GM18909 (cell line): ENCODE data around the gene WWOX.

ENCODE experiments used
- ATAC-seq: cut with Tn5 transposase; IDR thresholded peaks from one replicate; pipeline ENCODE4 v1.9.1; 2021; ENCODE audit warnings: mild to moderate bottlenecking; ENCODE audit not compliant: unreplicated experiment, poor library complexity

Gene WWOX

DNA sequence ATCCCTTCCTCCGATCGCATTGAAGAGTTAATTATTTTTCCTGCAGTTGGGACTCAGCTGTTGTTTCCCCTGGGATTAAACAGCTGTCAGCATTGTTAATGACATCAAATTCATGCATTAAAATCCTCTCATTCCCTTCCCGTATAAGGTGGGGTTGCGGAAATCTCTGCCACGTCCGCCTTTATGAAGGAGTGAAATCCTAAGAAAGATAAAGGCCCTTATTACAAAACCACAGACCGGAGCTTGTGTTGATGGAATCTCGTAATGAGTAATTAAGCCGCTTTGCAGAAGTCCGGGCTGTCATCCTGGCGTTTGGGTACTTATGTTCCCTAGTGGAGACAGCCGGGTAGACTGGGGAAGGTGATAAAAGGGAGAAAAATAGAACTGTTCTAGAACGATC is 873.5 kb downstream of the WWOX start:
- ATAC-seq: no peak

DNA sequence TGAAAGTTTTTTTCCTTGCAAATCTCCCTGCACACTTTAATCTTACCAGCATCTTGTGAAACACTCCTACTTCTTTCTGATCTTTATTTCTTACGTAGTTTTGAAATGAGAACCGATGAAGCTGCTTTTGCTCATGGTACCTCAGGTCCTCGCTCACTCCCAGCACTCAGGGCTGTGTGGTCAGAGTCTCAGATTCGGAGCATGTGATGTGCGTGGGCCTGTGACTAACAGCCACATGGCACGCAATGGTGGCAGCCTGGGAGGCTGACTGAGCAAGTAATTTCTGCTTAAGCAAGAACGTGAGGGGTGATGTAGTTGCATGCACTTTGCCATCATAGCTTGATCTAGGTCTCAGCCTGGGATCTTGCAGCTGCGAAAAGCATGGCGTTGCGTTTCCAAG is 876.8 kb downstream of the WWOX start:
- ATAC-seq: no peak

DNA sequence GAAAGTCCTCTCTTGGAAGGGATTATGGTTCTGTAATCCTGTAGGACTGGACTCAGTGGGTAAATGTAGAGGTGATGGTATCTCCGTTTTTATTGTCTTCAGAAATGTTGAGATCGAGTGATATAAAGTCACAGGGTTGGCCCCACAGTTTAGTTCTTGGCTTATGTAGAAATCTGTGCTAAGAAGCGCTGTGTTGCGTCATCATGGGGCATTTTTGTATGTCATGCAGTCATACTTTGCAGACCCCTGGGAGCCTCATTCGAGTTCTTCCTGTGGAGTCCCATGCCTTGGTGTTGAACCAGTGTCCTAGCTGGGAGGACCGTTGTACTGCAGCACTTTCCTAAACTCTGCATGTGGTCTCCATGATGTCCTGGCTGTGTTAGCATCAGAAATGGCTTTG is 881.4 kb downstream of the WWOX start:
- ATAC-seq: no peak

DNA sequence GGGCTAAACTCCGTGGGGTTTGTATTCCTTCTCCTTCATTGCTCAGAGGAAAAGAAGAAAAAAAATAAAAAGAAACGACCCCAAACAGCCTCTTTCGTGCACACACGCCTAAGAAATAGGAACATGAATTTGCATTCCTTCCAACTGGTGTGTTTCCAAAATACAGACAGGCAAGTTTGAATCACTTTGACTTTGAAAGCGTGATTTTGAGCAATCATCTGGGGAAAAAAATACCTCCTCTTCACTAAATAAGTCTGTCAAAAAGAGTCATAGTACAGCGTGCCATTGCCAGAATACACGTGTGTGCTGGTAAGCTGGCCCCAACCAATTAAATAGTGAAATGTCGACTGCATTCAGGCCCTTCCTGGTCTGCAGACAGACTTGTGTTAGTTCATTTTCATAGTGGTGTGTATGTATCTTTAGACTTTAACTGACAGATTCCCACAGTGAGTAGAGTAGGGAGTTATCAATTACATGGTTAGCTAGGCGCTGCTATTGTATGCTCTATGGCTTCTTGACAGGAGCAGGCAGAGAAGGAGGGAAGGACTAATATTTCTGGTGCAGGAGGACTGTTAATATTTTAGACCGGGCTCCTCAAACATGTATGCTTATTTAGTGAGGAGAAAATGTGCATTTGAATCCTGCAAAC is 882.8 kb downstream of the WWOX start:
- ATAC-seq: no peak

DNA sequence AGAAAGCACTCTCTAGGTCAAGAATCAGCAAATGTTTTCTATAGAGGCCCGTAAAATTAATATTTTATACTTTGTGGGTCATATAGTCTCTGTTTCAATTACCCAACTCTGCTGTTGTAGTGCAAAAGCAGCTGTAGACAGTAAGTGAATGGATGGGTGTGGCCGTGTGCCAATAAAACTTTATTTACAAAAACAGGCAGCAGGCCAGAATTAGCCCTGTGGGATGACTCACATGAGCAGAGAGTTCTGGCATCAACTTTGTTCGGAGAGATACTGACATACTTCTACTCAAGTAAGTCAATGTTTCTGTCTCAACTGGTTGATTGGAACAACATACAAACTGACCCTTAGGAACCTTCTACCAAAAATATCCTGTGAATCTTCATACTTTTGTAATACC is 884.9 kb downstream of the WWOX start:
- no peak for ATAC-seq

DNA sequence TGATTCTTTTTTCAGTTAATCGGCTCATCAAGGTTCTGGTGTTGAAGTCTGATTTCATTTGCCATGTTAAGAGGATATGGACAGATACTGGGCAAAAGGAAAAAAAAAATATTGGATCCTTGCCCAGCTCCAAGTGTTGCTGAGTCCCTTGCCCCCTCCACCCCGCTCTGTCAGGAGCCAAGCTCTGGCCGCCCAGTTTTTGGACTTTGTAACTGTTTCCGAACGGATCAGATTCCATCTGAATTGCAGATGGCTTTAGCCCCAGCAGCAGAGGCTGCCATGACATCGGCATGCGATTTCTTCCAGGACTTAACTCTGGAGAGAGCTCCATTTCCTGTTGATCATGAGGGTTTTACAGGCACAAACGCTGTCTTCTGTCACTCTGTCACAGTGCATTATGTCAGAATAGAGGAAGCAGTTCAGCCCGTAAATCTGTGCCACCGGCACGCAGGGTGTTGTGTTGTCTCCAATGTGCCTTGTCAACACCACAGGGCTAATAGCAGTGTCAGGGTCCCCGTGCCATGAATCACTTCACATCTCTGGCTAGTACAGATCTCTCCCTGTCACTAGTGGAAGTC is 885.5 kb downstream of the WWOX start:
- ATAC-seq: no peak

DNA sequence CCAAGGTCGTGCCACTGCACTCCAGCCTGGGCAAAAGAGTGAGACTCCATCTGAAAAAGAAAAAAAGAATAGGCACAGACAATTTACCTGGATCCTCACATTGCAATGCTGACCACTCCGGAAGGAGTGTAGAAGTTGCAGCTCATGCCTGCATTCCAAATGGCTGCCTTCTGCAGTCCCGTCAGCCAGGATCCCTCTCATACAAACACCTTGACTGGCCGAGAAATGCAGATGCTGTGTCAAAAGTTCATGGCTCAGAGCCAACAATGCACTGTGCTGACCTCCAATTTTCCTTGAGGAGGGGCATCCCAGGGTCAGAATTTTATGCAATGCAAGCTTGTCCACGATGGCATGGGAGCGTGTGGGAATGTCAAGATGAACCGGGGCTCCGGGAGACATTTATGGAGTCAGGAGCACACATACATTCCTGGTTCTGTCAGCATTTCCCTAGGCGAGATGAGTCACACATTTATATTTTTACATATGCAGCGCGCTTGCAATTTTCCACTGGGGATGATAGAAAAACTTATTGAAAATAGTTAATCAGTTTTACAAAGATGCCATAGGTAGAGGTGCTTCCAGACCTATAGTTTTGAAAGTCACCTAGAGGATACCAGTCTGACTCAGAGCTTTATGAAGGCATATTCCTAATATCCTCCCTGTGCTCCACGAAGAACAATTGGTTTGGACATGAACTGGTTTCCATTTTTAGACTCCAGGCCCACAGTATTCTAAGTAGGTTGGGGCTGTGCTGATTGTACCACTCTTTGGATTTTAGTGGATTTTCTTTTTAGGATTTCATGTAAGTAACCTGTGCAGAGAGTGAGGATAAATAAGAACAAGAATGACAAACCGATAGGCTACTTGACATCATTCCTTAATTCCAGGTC is 886.5 kb downstream of the WWOX start:
- no peak for ATAC-seq

DNA sequence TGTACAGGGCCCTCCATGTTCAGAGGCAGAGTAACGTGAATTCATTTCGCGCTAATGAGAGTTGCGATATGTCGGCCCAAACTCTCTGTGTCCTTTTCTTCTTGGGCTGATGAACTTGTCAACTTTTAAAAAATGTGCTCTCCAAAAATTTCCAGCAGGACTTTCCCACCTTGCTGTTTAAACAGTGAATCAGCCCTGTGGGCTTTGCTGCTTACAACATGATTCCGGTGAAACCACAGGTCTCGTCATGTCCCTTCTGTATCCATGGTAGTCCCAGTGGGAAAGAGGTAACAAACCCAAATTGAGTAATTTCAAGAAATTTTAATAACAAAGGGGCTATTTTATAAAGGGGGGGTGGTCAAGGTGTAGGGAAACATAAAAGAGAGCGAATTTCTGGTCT is 888.2 kb downstream of the WWOX start:
- no peak for ATAC-seq

DNA sequence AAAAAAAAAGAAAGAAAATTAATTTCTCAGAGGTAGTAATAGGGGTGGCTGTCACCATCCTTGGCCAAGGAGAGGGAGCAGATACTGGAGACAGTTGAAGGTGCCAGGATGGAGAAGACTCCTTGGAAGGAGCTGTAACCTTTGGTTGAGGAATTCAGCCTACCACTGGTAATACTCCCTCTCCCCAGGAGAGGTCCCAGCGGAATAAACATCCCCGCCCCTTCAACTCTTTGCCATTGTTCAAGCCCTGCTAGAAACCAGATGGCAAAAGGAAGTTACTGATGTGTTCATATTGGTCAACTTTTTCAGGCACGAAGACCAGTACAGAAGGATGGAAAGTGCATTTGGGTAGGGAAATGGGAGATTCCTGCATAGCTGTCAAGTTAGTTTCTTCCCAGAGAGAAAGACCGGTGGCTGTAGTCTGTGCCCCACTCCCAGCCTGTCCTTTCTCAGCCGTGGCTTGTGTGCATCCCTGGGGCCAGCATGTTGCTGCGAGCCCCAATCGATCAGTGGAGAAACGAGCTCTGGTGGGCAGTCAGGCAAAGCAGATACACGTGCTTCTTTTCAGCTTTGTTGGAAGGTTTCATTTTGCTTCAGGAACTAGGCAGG is 889.0 kb downstream of the WWOX start:
- no peak for ATAC-seq

DNA sequence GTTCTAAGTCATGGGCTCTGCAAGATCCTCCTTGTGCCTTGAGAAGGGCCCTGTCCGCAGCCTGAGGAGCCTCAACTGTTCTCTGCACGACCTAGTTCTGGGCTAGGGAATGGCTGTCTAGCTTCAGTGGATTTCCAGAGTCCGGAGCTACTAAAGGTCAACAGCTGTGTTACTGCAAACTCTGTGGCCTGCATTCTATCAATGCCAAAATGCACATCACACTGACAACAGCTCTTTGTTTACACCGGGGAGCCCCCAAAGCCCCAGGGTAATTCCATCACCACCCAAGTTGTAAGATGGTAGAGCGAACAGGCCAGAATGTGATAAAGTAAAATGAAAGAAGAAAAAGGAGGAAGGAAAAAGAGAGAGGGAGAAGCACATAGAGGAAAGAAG is 890.9 kb downstream of the WWOX start:
- no peak for ATAC-seq

DNA sequence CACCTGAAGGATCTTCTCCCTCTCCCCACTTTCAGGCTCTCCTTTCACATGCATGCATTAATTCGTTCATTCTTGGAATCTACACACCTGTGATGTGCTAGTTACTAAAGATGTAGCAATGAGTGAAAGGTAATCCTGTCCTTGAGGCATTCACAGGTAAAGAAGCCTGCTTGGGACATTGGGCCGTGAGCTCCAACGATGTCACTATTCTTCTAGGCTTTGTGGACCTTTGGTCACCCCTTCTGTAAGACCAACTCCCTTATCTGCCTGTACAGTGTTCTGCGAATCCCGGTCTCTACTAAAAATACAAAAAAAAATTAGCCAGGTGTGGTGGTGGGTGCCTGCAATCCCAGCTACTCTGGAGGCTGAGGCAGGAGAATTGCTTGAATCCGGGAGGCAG is 892.5 kb downstream of the WWOX start:
- ATAC-seq: no peak

DNA sequence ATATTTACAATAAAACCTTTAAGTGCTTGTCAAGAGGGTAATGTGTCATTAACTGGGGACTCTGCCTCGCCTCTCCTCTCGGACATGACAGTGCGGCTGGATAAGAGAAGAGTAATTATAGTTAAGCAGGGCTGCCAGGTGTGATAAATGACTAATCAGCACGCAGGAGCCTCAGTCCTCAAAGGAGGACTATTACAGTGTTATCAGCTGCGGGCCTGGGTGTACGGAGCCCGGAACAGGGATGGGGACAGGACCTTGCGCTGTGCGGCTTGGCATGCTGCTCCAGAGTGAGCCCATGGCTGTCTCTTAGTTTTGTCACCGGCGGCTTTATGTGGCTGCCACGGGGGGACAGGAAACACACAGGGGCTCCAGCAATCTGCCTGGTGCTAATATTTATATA is 893.9 kb downstream of the WWOX start:
- no peak for ATAC-seq

DNA sequence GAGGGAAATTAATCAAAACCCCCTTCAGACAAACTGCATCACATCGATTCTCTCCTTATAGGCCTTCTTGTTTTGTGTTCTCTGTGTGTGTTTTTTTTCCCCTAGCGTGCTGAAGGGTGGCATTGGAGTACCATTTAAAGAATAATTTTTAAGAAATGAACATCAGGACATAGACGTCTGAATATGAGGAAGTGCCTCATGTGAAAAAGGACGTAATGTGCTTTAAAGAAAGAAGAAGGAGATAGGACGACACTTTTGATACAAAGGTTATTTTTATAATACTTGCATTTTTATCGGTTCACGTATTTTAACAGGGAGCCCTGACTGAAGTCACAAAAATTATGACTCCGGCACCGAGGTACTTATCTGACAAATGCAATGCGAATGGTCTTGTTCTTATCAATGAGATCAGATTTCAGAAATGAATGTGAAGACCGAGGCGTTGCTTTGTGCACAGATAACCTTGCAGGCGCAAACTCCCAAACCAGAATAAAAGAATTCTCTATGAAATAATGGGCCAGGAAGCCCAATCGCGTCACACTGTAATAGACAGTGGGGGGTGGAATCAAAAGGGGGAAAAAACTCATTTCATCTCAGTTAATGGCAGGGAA is 894.8 kb downstream of the WWOX start:
- ATAC-seq: no peak

DNA sequence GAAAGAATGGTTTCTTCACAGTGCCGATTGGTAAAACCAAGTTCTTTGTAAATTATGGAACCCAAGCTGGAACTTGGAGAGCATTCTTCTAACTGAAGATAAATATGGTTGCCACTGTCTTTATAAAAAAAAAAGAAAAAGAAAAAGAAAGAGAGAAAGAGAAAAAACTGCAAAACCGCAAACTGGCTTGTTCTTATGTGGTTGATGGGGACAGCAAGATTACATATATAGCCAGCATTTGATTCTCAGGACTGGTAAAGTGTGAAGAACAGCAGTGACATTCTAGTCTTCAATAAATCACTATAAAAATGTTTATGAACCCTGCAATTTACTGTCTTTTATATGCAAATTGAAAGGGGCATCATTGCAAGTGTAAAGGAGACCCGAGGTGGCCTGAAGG is 896.0 kb downstream of the WWOX start:
- no peak for ATAC-seq

DNA sequence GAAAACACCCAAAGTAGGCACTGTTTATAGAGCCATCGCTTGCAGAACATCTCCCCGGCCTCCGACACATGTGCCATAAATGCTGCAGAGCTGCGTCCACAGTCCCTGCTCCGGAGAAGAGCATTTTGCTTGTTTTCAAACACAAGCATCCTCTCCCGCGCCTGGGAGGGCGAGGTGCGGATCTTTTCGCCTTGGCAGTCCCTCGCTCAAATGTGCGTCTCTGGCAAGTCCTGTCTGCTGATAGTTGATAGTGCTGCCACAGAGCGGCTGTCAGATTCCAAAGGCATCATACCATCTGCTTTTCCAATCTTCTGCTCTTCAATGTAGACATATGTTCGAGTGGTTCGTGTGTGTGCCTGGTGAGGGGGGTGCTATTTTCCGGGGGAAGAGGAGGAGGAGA is 897.3 kb downstream of the WWOX start:
- no peak for ATAC-seq

DNA sequence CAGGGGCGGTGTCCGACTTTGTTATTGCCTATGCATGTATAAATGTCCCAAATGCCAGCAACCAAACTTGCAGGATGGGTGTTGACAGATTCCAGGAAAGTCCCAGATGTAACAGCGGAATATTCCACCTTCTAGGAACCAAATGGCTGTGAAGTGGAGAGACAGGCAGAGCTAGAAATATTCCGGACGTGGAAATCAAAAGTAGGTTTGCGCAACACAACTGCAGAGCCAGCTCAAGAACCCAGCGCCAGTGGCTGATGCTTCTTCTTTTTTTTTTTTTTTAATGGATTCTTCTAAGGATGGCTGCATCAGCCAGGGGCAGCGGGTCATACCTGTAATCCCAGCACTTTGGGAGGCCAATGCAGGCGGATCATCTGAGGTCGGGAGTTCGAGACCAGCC is 899.4 kb downstream of the WWOX start:
- no peak for ATAC-seq

DNA sequence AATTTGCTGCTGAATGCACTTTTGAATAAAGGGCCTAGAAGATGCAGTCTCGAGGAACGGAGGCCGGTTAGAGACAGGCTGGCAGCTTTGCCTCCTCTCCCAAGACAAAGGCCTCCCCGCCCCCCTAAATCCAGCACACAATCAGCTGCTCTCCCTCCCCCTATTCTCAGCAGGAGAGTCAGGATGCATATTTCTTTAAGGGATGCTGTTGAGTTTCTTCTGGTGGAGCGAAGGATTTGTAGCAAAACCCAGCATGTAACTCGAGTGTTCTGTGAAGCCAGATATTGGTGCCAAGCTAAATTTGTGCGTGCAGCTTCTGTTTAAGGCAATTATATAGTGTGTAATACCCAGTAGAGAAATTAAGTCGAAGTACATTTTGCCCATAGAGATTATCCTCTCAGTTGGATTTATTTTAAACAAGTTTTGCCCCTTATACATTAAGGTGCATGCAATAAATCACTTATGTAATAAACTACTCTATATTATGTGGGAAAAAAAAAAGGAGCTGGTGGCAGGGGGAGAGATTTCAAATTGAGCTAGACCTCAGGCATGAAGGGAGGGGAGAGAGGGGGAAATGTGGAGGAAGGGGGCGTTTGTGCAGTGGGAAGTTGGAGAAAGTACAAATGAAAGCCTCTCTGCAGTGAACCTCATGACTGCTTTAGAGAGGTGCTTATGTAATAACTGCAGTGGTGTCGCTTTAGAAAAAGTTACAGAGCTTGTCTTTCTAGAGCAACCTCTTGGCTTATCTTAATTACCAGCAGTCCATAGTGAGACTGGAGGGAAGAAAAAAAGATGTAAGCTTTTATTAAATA is 901.9 kb downstream of the WWOX start:
- ATAC-seq: no peak

DNA sequence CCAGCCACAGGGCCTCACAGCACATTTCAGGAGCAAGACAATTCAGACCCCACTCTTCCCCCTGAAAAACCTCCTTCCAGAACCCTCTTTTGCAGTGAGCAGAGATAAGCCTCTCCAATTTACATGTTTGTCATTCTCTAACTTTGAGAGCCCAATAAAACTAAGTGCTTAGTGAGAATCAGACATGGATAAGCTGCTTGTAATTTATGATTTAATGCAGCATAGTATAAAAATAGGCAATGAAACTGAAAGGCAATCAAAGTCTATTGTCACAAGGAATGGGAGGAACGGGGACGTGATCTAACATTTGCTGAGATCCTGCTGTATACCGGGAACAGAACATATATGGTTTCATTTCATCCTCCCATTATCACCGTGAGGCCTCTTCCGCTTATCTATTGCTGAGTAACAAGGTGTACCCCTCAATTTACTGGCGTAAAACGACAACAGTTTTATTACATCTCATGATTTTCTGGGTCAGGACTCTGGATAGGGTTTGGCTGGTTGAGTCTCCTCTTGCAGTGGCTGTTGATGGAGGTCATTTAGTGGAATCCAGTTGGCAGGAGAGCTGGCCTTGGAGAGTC is 903.7 kb downstream of the WWOX start:
- no peak for ATAC-seq

DNA sequence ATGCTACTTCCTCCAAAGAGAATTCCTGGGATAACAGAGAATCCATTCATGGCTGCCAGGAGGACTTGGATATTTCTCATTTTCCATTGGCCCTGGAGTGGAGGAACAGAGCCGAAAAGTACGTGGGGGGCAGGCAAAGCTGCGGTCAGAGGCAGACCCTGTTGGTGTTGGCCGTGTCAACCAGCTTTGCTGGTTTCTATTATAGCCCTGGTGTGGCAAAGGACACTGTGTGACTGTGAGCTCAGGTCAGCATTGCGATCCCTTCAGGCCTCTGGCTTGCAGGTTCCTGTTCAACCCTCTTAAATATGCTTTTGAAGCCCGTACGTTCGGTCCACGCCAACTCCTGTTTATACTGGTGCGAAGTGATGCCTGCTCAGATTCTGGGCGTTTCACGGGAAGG is 904.9 kb downstream of the WWOX start:
- ATAC-seq: no peak

DNA sequence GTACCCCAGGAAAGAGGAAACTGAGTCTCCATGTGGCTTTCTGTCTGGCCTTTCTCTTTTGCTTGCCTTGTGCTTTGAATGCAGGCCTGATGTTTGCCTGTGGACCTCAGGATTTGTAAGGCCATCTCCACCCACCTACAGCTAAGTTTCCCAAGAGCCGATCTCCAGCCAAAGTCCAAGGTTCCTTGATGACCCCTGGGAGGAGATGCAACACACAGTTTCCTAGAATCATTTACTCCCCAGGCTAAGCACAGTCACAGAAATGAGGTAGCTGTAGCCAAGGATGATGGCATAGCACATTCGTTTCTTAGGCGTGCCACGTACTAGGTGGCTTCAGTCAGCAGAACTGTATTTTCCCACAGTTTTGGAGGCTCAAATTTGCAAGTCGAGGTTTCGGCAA is 905.6 kb downstream of the WWOX start:
- no peak for ATAC-seq
